ENCODE data around the gene CAPN8. TPM values are rescaled to one million over a fixed set of nuclear protein-coding genes. Genes with fewer than 3 reads are reported as not detected.

Gene CAPN8
- total RNA-seq, 1 experiment from 2014 or later: 5.7 TPM

DNA sequence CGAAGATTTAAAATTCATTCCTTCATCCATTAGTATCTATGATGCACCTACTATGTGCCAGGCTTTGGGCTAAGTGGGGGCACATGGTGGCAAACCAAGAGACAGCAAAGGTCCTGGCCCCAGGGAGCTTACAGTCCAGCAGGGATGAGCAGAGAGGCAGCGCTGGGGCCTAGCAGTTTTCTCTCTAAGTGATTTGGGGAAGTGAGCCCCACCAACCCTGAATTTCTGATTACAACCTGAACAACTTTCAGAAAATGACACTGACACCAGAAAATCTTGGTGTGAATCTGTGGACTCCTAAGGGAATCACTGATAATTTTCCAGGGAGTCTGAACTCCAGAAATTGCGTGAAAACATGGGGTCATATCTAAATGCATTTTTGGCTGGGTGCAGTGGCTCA, 111.5 kb downstream of the CAPN8 start:
- no peak for DNase-seq (ENCODE audit: unreplicated experiment)
- Mint-ChIP-seq H3K4me1 (ENCODE audit: insufficient read depth, unreplicated experiment) (peaks cover 6% of the 10 kb centered on the region), H3K36me3 (ENCODE audit: insufficient read depth, unreplicated experiment) (no peaks in the 10 kb centered on the region), H3K27me3 (ENCODE audit: insufficient read depth, unreplicated experiment) (no peaks in the 10 kb centered on the region), H3K27ac (ENCODE audit: low read depth, unreplicated experiment) (no peak overlapping the region), H3K9me3 (ENCODE audit: unreplicated experiment) (no peaks in the 10 kb centered on the region), H3K4me3 (ENCODE audit: unreplicated experiment) (no peak overlapping the region)
- ChIA-PET POLR2A (no interaction called here), CTCF (interaction anchor here (0.7 to 1.8 kb wide), 6 partner anchors 8 to 64 kb away, joined by 3 to 9 read pairs (median 4); no protein-coding TSS in a partner anchor)
- intact Hi-C loops (cut with micrococcal nuclease): no loop called here
- no TSS peak for BruUV-seq (replicated peaks)
- TF ChIP-seq, protein P1, sequence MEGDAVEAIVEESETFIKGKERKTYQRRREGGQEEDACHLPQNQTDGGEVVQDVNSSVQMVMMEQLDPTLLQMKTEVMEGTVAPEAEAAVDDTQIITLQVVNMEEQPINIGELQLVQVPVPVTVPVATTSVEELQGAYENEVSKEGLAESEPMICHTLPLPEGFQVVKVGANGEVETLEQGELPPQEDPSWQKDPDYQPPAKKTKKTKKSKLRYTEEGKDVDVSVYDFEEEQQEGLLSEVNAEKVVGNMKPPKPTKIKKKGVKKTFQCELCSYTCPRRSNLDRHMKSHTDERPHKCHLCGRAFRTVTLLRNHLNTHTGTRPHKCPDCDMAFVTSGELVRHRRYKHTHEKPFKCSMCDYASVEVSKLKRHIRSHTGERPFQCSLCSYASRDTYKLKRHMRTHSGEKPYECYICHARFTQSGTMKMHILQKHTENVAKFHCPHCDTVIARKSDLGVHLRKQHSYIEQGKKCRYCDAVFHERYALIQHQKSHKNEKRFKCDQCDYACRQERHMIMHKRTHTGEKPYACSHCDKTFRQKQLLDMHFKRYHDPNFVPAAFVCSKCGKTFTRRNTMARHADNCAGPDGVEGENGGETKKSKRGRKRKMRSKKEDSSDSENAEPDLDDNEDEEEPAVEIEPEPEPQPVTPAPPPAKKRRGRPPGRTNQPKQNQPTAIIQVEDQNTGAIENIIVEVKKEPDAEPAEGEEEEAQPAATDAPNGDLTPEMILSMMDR (IDR thresholded peaks at IDR 0.05; ENCODE audit: unreplicated experiment): no peak

DNA sequence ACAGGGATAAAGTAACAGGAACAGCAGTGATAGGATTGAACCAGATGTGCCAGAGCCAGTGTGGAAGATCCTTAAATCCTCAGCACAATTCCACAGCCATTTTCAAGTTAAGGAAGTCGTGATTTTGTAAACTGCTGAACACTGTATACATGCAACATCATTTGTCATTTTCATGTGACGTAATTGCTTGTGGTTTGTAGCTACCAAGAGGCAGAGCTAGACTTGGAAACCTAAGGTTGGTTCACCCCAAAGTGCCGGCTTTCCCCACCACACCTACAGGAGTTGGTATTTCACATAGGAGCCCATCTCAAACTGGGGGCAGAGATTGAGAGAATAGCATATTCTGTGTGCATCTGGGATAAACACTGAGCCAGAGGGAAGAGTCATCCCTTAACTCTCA, 113.9 kb downstream of the CAPN8 start:
- H3K27ac Mint-ChIP-seq (ENCODE audit: low read depth, unreplicated experiment): no peak overlapping the region
- no TSS peak for BruUV-seq (replicated peaks)
- H3K4me3 Mint-ChIP-seq (ENCODE audit: unreplicated experiment): no peak overlapping the region
- ChIA-PET POLR2A (interaction anchor here (0.6 to 0.7 kb wide), 2 partner anchors 78 to 132 kb away, joined by 3 read pairs; no protein-coding TSS in a partner anchor), CTCF (interaction anchor here (1.7 kb wide), 1 partner anchor 20 kb away, joined by 6 read pairs; no protein-coding TSS in a partner anchor)
- H3K4me1 Mint-ChIP-seq (ENCODE audit: insufficient read depth, unreplicated experiment): peaks cover 6% of the 10 kb centered on the region
- intact Hi-C loops (cut with micrococcal nuclease): no loop called here
- TF ChIP-seq, protein P1 (IDR thresholded peaks at IDR 0.05; ENCODE audit: unreplicated experiment): no peak
- DNase-seq (ENCODE audit: unreplicated experiment): no peak
- no peaks in the 10 kb centered on the region for H3K27me3 Mint-ChIP-seq (ENCODE audit: insufficient read depth, unreplicated experiment)
- no peaks in the 10 kb centered on the region for H3K36me3 Mint-ChIP-seq (ENCODE audit: insufficient read depth, unreplicated experiment)
- H3K9me3 Mint-ChIP-seq (ENCODE audit: unreplicated experiment): peaks cover 10% of the 10 kb centered on the region

DNA sequence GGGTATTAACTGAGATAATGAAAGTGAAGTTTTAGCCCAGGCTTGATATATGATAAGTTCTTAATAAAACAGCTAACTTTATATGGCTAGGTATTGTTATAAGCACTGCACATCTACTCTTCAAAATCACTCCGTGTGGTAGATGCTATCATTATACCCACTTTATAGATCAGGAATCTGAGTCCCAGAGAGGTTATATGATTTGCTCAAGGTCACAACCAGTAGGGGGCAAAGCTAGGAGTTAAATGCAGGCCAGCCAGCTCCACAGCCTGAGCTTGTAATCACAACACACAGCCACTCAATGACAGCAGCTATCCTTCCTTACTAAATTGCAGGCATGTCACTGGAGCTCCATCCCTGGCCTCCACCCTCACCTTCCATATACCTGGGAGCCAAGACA, 115.8 kb downstream of the CAPN8 start:
- TF ChIP-seq, protein P1 (IDR thresholded peaks at IDR 0.05; ENCODE audit: unreplicated experiment): no peak
- ChIA-PET POLR2A (interaction anchor here (0.6 to 1.1 kb wide), 5 partner anchors 9 to 406 kb away, joined by 3 read pairs; no protein-coding TSS in a partner anchor), CTCF (interaction anchor here (0.5 to 2.5 kb wide), 11 partner anchors 11 to 416 kb away, joined by 3 to 8 read pairs (median 5); no protein-coding TSS in a partner anchor)

DNA sequence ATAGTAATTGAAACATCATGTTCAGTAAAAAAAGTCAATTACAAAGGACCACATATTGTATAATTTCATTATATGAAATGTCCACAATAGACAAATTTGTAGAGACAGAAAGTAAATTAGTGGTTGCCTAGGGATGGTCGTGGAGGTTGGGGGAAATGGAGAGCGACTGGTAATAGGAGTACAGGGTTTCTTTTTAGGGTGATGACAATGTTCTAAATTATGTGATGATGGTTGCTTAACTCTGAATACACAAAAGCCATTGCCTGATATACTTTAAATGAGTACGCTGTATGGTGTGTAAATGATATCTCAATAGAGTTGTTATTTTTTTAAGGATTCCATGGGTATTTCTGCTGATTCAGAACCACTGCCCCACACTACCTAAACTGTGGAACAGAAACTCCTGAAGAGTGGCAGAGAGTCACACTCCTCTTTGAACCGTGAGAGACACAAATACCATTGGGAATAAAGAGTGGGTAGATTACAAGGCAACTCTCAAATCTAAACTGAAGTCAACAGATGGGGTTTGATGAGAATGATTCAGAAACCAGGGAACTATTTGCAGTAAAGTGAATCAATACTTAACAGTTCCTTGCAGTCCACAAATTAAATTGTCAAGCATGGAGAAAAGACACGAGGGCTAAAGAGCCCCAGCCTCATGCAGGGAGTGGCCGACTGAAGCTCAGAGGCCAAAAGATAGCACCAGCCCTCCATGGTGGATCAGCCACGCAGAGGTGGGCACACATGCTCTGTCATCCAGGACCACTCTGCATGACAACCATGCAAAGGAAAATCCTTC, 118.0 kb downstream of the CAPN8 start:
- no peak overlapping the region for H3K4me3 Mint-ChIP-seq (ENCODE audit: unreplicated experiment)
- no peaks in the 10 kb centered on the region for H3K27me3 Mint-ChIP-seq (ENCODE audit: insufficient read depth, unreplicated experiment)
- TF ChIP-seq, protein P1 (IDR thresholded peaks at IDR 0.05; ENCODE audit: unreplicated experiment): no peak
- no peak for DNase-seq (ENCODE audit: unreplicated experiment)
- ChIA-PET CTCF (interaction anchor here (1.4 kb wide), 1 partner anchor 9 kb away, joined by 5 read pairs; no protein-coding TSS in a partner anchor), POLR2A (no interaction called here)
- H3K27ac Mint-ChIP-seq (ENCODE audit: low read depth, unreplicated experiment): no peak overlapping the region
- no TSS peak for BruUV-seq (replicated peaks)
- peaks cover 6% of the 10 kb centered on the region for H3K4me1 Mint-ChIP-seq (ENCODE audit: insufficient read depth, unreplicated experiment)
- peaks cover 10% of the 10 kb centered on the region for H3K9me3 Mint-ChIP-seq (ENCODE audit: unreplicated experiment)
- intact Hi-C loops (cut with micrococcal nuclease): no loop called here
- H3K36me3 Mint-ChIP-seq (ENCODE audit: insufficient read depth, unreplicated experiment): no peaks in the 10 kb centered on the region

More for the DNA sequence above, 115.8 kb downstream of the CAPN8 start:
- H3K27ac Mint-ChIP-seq (ENCODE audit: low read depth, unreplicated experiment): no peak overlapping the region
- DNase-seq (ENCODE audit: unreplicated experiment): no peak
- peaks cover 6% of the 10 kb centered on the region for H3K4me1 Mint-ChIP-seq (ENCODE audit: insufficient read depth, unreplicated experiment)
- intact Hi-C loops (cut with micrococcal nuclease): no loop called here
- H3K9me3 Mint-ChIP-seq (ENCODE audit: unreplicated experiment): peaks cover 10% of the 10 kb centered on the region
- no peaks in the 10 kb centered on the region for H3K27me3 Mint-ChIP-seq (ENCODE audit: insufficient read depth, unreplicated experiment)
- no TSS peak for BruUV-seq (replicated peaks)
- no peak overlapping the region for H3K4me3 Mint-ChIP-seq (ENCODE audit: unreplicated experiment)
- no peaks in the 10 kb centered on the region for H3K36me3 Mint-ChIP-seq (ENCODE audit: insufficient read depth, unreplicated experiment)
